Lung (tissue), 12 donors: ENCODE data around the gene TBC1D5. TPM values are rescaled to one million over a fixed set of nuclear protein-coding genes. Genes with fewer than 3 reads are reported as not detected.

Experiments used
- ATAC-seq: fragments of 200-7000 bp; cut with Tn5 transposase; one replicate; pipeline ENCODE4 v1.9.1; 2020; ENCODE audit warnings: moderate number of reproducible peaks; ENCODE audit not compliant: insufficient read depth, low FRiP score
- DNase-seq, 3 donors: peaks; one replicate each; pipeline ENCODE4 v3.0.0-alpha.2; 2013 to 2017
- H3K27ac ChIP-seq, 2 donors: one replicate each; pipeline ENCODE4 v1.5.1; 2013; ENCODE audit warnings: mild to moderate bottlenecking in 2 of 2, moderate library complexity in 2 of 2, control low read depth in 1 of 2, inconsistent platforms in 1 of 2, low read depth in 1 of 2, low read length in 1 of 2
- H3K27me3 ChIP-seq, 3 donors: one replicate each; pipeline ENCODE4 v1.5.1; 2013; ENCODE audit warnings: low read length in 2 of 3; ENCODE audit not compliant: control insufficient read depth in 3 of 3, insufficient read depth in 3 of 3
- H3K36me3 ChIP-seq, 4 donors: one replicate each; pipeline ENCODE4 v1.5.1; 2013; ENCODE audit warnings: low read length in 4 of 4, mild to moderate bottlenecking in 1 of 4, moderate library complexity in 1 of 4; ENCODE audit not compliant: control insufficient read depth in 4 of 4, insufficient read depth in 4 of 4
- H3K4me1 ChIP-seq, 5 donors: one replicate each; pipeline ENCODE4 v1.5.1; 2013; ENCODE audit warnings: low read length in 5 of 5, mild to moderate bottlenecking in 2 of 5, moderate library complexity in 1 of 5; ENCODE audit not compliant: control insufficient read depth in 5 of 5, insufficient read depth in 5 of 5
- H3K4me3 ChIP-seq: one replicate; pipeline ENCODE4 v1.5.1; 2013; ENCODE audit warnings: mild to moderate bottlenecking, control low read depth, moderate library complexity
- H3K9ac ChIP-seq, 2 donors: one replicate each; pipeline ENCODE4 v1.5.1; 2013; ENCODE audit warnings: low read length in 2 of 2, control low read depth in 1 of 2; ENCODE audit not compliant: insufficient read depth in 1 of 2
- H3K9me3 ChIP-seq, 4 donors: one replicate each; pipeline ENCODE4 v1.5.1; 2013; ENCODE audit warnings: low read length in 3 of 4, mild to moderate bottlenecking in 1 of 4, moderate library complexity in 1 of 4; ENCODE audit not compliant: control insufficient read depth in 4 of 4, insufficient read depth in 3 of 4
- WGBS, 2 donors: extraction: QIAGEN DNeasy Blood & Tissue Kit; methylation state at CpG; one replicate each; pipeline ENCODE4 v1.1.7; 2013; 5-methylcytosine and 5-hydroxymethylcytosine counted together
- polyA plus RNA-seq, 2 donors: library from polyadenylated mRNA; stranded (reverse); fragments of 200-250 nt; gene quantifications; one replicate each; pipeline ENCODE4 v1.2.1, GENCODE V29; 2013
- total RNA-seq, 2 donors: library from RNA; depleted of rRNA in 1 of 2; stranded (reverse); fragments of >200 nt in 1 of 2; gene quantifications; one replicate each; pipeline ENCODE4 v1.2.1, GENCODE V29; 2014 to 2021
- TF ChIP-seq, protein P1 (sequence below): IDR thresholded peaks from 2 replicates; pipeline ENCODE4 v1.5.1; 2012; ENCODE audit warnings: mild to moderate bottlenecking; ENCODE audit errors: control extremely low read depth, extremely low read depth
- donor health status: control.
- donor health status: control.
- donor health status: Bipolar disorder and iron deficiency.
- donor health status: healthy.
- donor health status: DM: yes; HTN: yes; CAD: no.

TBC1D5 gene
- total and polyA plus RNA-seq, 4 donors: 8.7 to 111 (median 39.6) TPM

DNA sequence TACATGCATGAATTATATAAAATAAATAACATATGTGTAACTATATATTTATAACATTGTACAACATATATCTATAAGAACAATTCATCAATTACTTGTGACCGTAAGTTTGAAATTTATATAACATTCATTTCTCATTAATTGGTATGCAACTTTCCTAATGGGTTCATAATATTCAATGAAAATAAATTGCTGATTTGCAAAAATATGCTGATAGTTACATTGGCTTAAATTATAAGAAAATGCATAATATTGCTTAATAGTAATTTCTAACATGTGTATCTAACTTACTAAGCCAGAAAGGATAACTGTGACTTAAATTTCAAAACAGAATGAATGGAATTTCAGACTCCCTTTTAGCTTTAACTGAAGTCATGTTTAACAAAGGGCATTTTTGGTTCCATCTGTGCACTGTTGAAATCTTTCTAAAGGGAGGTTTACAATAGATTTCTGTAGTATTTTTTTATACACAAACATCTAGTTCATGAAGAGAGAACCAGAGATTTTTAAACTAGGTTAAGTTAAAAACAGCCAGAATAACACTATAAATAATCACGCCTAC, 310.9 kb downstream of the TBC1D5 start:
- no peak overlapping the region for H3K27ac ChIP-seq

DNA sequence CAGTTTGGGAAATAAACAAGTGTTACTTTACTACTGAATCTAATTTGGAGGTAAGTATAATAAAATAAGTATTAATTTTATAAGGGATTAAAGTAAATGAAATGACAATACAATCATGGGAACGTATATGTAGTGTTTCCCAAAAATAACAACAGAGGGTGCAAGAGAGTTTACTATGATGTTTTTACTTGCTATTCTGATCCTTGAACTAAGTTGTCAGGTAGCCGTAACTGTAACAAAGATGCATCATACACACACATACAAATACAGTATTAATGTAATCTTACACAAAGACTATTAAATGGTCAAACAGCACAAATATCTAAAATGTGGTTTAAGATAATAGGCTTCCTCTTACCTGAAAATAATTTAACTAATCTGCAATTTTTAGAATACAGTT, 311.4 kb downstream of the TBC1D5 start:
- H3K36me3 ChIP-seq: no peaks in the 10 kb centered on the region
- peak in 2 of 3 donors; percentile 61 to 64 for DNase-seq
- H3K4me1 ChIP-seq: peaks cover 0 to 7% (median 0%) of the 10 kb centered on the region in 5 donors
- H3K27ac ChIP-seq: no peak overlapping the region
- ATAC-seq: peak; percentile 58
- WGBS, 2 donors: 21 to 29% methylated on average over 2 of the region's 2 CpGs
- H3K9me3 ChIP-seq: no peaks in the 10 kb centered on the region
- no peak overlapping the region for H3K4me3 ChIP-seq
- H3K27me3 ChIP-seq: no peaks in the 10 kb centered on the region
- no peak overlapping the region for H3K9ac ChIP-seq
- TF ChIP-seq, protein P1, sequence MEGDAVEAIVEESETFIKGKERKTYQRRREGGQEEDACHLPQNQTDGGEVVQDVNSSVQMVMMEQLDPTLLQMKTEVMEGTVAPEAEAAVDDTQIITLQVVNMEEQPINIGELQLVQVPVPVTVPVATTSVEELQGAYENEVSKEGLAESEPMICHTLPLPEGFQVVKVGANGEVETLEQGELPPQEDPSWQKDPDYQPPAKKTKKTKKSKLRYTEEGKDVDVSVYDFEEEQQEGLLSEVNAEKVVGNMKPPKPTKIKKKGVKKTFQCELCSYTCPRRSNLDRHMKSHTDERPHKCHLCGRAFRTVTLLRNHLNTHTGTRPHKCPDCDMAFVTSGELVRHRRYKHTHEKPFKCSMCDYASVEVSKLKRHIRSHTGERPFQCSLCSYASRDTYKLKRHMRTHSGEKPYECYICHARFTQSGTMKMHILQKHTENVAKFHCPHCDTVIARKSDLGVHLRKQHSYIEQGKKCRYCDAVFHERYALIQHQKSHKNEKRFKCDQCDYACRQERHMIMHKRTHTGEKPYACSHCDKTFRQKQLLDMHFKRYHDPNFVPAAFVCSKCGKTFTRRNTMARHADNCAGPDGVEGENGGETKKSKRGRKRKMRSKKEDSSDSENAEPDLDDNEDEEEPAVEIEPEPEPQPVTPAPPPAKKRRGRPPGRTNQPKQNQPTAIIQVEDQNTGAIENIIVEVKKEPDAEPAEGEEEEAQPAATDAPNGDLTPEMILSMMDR: no peak

More for the DNA sequence above, 310.9 kb downstream of the TBC1D5 start:
- Histone ChIP-seq H3K36me3 (no peaks in the 10 kb centered on the region), H3K9me3 (no peaks in the 10 kb centered on the region), H3K4me3 (no peak overlapping the region), H3K4me1 (peaks cover 0 to 7% (median 0%) of the 10 kb centered on the region in 5 donors), H3K9ac (no peak overlapping the region), H3K27me3 (no peaks in the 10 kb centered on the region)
- TF ChIP-seq, protein P1: no peak
- DNase-seq (no peak), ATAC-seq (no peak)
- WGBS, 2 donors: 98% methylated on average over 2 of the region's 2 CpGs

DNA sequence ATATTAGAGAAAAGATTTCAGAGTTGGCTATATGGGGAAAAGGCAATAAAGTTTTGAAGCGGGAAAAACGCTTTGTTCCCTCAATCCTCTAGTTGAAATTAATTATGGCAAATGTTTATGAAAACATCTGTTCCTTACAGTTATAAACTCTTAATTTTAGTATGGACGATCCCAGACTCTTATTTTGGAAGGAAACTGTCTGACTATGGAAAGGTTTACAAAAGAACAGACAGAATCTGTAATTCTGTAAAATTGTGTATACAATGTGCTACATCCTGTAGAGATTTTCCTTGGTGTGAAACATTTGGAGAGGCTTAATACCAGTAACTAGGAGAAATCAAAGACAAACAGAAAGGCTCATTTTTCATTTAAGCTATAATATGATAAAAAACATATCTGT, 311.8 kb downstream of the TBC1D5 start:
- H3K4me3 ChIP-seq: no peak overlapping the region
- DNase-seq (peak in 2 of 3 donors; percentile 73), ATAC-seq (no peak)
- H3K27me3 ChIP-seq: no peaks in the 10 kb centered on the region
- H3K9ac ChIP-seq: no peak overlapping the region
- no peaks in the 10 kb centered on the region for H3K9me3 ChIP-seq
- no peak overlapping the region for H3K27ac ChIP-seq
- TF ChIP-seq, protein P1: no peak
- no peaks in the 10 kb centered on the region for H3K36me3 ChIP-seq
- H3K4me1 ChIP-seq: peaks cover 0 to 7% (median 0%) of the 10 kb centered on the region in 5 donors
- WGBS, 2 donors: 83 to 84% methylated on average over 3 of the region's 3 CpGs
